T-helper 2 cell treated with Interferon-gamma antibody and Interleukin-4, amounts not matched to agents 5 μg/mL and 100 μg/mL, for 36 hours (primary cell): Measurements from ENCODE around the gene CCDC71.
A peak's percentile ranks its signal among the peaks of the same experiment; 100 is the strongest.

Experiments used
- DNase-seq: peaks from one replicate; pipeline ENCODE4 v3.0.0; 2021; ENCODE audit warnings: low spot score
- H3K27ac Mint-ChIP-seq: one replicate; pipeline ENCODE4 v1.8.0; 2021; ENCODE audit warnings: mild to moderate bottlenecking, mixed read lengths
- H3K27me3 Mint-ChIP-seq: one replicate; pipeline ENCODE4 v1.8.0; 2021; ENCODE audit warnings: low read depth, mixed read lengths
- H3K36me3 Mint-ChIP-seq: one replicate; pipeline ENCODE4 v1.8.0; 2021; ENCODE audit warnings: low read depth, mixed read lengths
- H3K4me1 Mint-ChIP-seq: one replicate; pipeline ENCODE4 v1.8.0; 2021; ENCODE audit warnings: low read depth, mixed read lengths
- H3K4me3 Mint-ChIP-seq: one replicate; pipeline ENCODE4 v1.8.0; 2022; ENCODE audit warnings: mild to moderate bottlenecking, moderate library complexity, mixed read lengths
- H3K9me3 Mint-ChIP-seq: one replicate; pipeline ENCODE4 v1.8.0; 2021; ENCODE audit warnings: mixed read lengths

CCDC71 gene

GRCh38 chr3:49131576-49131975 is 34.6 kb downstream of the CCDC71 start:
- no peak for DNase-seq
- Mint-ChIP-seq H3K4me3 (no peak overlapping the region), H3K36me3 (no peaks in the 10 kb centered on the region), H3K9me3 (no peaks in the 10 kb centered on the region), H3K4me1 (peaks cover 2% of the 10 kb centered on the region), H3K27me3 (peaks cover 5% of the 10 kb centered on the region), H3K27ac (no peak overlapping the region)

- peaks cover 2% of the 10 kb centered on the region for H3K4me1 Mint-ChIP-seq
- no peak overlapping the region for H3K4me3 Mint-ChIP-seq
- H3K27me3 Mint-ChIP-seq: peaks cover 5% of the 10 kb centered on the region
- H3K27ac Mint-ChIP-seq: no peak overlapping the region
- no peaks in the 10 kb centered on the region for H3K9me3 Mint-ChIP-seq
- DNase-seq: no peak
- no peaks in the 10 kb centered on the region for H3K36me3 Mint-ChIP-seq
Observed at GRCh38 chr3:49131040-49131439, 35.1 kb downstream of the CCDC71 start.

GRCh38 chr3:49124991-49125670 is 41.0 kb downstream of the CCDC71 start:
- Mint-ChIP-seq H3K27ac (no peak overlapping the region), H3K4me3 (no peak overlapping the region), H3K36me3 (no peaks in the 10 kb centered on the region), H3K4me1 (peaks cover 5% of the 10 kb centered on the region), H3K27me3 (no peaks in the 10 kb centered on the region), H3K9me3 (no peaks in the 10 kb centered on the region)
- no peak for DNase-seq

GRCh38 chr3:49124203-49124602 is 41.9 kb downstream of the CCDC71 start:
- no peaks in the 10 kb centered on the region for H3K27me3 Mint-ChIP-seq
- H3K27ac Mint-ChIP-seq: no peak overlapping the region
- DNase-seq: no peak
- H3K4me1 Mint-ChIP-seq: peaks cover 12% of the 10 kb centered on the region
- H3K9me3 Mint-ChIP-seq: no peaks in the 10 kb centered on the region
- peaks cover 2% of the 10 kb centered on the region for H3K36me3 Mint-ChIP-seq
- H3K4me3 Mint-ChIP-seq: no peak overlapping the region

- H3K4me1 Mint-ChIP-seq: peaks cover 15% of the 10 kb centered on the region
- H3K27ac Mint-ChIP-seq: no peak overlapping the region
- H3K4me3 Mint-ChIP-seq: no peak overlapping the region
- DNase-seq: no peak
- H3K36me3 Mint-ChIP-seq: peaks cover 7% of the 10 kb centered on the region
- no peaks in the 10 kb centered on the region for H3K27me3 Mint-ChIP-seq
- no peaks in the 10 kb centered on the region for H3K9me3 Mint-ChIP-seq
Observed at GRCh38 chr3:49123687-49124086, 42.4 kb downstream of the CCDC71 start.

- no peak overlapping the region for H3K4me3 Mint-ChIP-seq
- no peak for DNase-seq
- no peaks in the 10 kb centered on the region for H3K9me3 Mint-ChIP-seq
- H3K4me1 Mint-ChIP-seq: peaks cover 15% of the 10 kb centered on the region
- H3K36me3 Mint-ChIP-seq: peaks cover 9% of the 10 kb centered on the region
- no peaks in the 10 kb centered on the region for H3K27me3 Mint-ChIP-seq
- no peak overlapping the region for H3K27ac Mint-ChIP-seq
Observed at GRCh38 chr3:49122886-49123545, 43.1 kb downstream of the CCDC71 start.

GRCh38 chr3:49122451-49122850 is 43.7 kb downstream of the CCDC71 start:
- no peak overlapping the region for H3K4me3 Mint-ChIP-seq
- peaks cover 15% of the 10 kb centered on the region for H3K4me1 Mint-ChIP-seq
- H3K36me3 Mint-ChIP-seq: peaks cover 14% of the 10 kb centered on the region
- H3K9me3 Mint-ChIP-seq: no peaks in the 10 kb centered on the region
- H3K27me3 Mint-ChIP-seq: no peaks in the 10 kb centered on the region
- no peak overlapping the region for H3K27ac Mint-ChIP-seq
- DNase-seq: no peak

- Mint-ChIP-seq H3K36me3 (peaks cover 16% of the 10 kb centered on the region), H3K9me3 (no peaks in the 10 kb centered on the region), H3K27me3 (no peaks in the 10 kb centered on the region), H3K27ac (peak overlapping the region; percentile 78), H3K4me1 (peaks cover 15% of the 10 kb centered on the region), H3K4me3 (peak overlapping the region; percentile 95)
- no peak for DNase-seq
Observed at GRCh38 chr3:49122022-49122421, 44.1 kb downstream of the CCDC71 start.

- H3K36me3 Mint-ChIP-seq: peaks cover 20% of the 10 kb centered on the region
- H3K4me1 Mint-ChIP-seq: peaks cover 15% of the 10 kb centered on the region
- H3K9me3 Mint-ChIP-seq: no peaks in the 10 kb centered on the region
- peak overlapping the region; percentile 78 for H3K27ac Mint-ChIP-seq
- no peak for DNase-seq
- no peaks in the 10 kb centered on the region for H3K27me3 Mint-ChIP-seq
- peak overlapping the region; percentile 95 for H3K4me3 Mint-ChIP-seq
Observed at GRCh38 chr3:49121132-49121736, 44.9 kb downstream of the CCDC71 start.

GRCh38 chr3:49120438-49121131 is 45.5 kb downstream of the CCDC71 start, which contains the start of gene USP19:
Gene USP19 (minus strand): TSS chr3:49120823. CDS start chr3:49119145, 1,678 bp downstream.
- H3K9me3 Mint-ChIP-seq: no peaks in the 10 kb centered on the region
- peaks cover 27% of the 10 kb centered on the region for H3K36me3 Mint-ChIP-seq
- H3K4me3 Mint-ChIP-seq: peak within 1 kb of the TSS; percentile 95

GRCh38 chr3:49120096-49120437 is 46.1 kb downstream of the CCDC71 start:
- peaks cover 15% of the 10 kb centered on the region for H3K4me1 Mint-ChIP-seq
- H3K36me3 Mint-ChIP-seq: peaks cover 32% of the 10 kb centered on the region
- DNase-seq: no peak
- H3K4me3 Mint-ChIP-seq: peak overlapping the region; percentile 95
- H3K27ac Mint-ChIP-seq: peak overlapping the region; percentile 92
- no peaks in the 10 kb centered on the region for H3K27me3 Mint-ChIP-seq
- H3K9me3 Mint-ChIP-seq: no peaks in the 10 kb centered on the region

More at GRCh38 chr3:49120438-49121131, 45.5 kb downstream of the CCDC71 start, which contains the start of gene USP19:
- no peaks in the 10 kb centered on the region for H3K27me3 Mint-ChIP-seq
- H3K4me1 Mint-ChIP-seq: peaks cover 15% of the 10 kb centered on the region
- peak; percentile 95 for DNase-seq
- H3K27ac Mint-ChIP-seq: peak within 1 kb of the TSS; percentile 92

- peak overlapping the region; percentile 95 for H3K4me3 Mint-ChIP-seq
- peak overlapping the region; percentile 92 for H3K27ac Mint-ChIP-seq
- no peaks in the 10 kb centered on the region for H3K27me3 Mint-ChIP-seq
- H3K4me1 Mint-ChIP-seq: peaks cover 15% of the 10 kb centered on the region
- no peaks in the 10 kb centered on the region for H3K9me3 Mint-ChIP-seq
- no peak for DNase-seq
- peaks cover 36% of the 10 kb centered on the region for H3K36me3 Mint-ChIP-seq
Observed at GRCh38 chr3:49119439-49119838, 46.7 kb downstream of the CCDC71 start.

- H3K9me3 Mint-ChIP-seq: no peaks in the 10 kb centered on the region
- H3K27ac Mint-ChIP-seq: peak overlapping the region; percentile 49
Observed at GRCh38 chr3:49119036-49119435, 47.1 kb downstream of the CCDC71 start.

More at GRCh38 chr3:49119036-49119435, 47.1 kb downstream of the CCDC71 start:
- Mint-ChIP-seq H3K4me3 (peak overlapping the region; percentile 95), H3K36me3 (peaks cover 37% of the 10 kb centered on the region), H3K4me1 (peaks cover 15% of the 10 kb centered on the region), H3K27me3 (no peaks in the 10 kb centered on the region)
- no peak for DNase-seq
